OCI-LY3 (cell line): Measurements from ENCODE around the gene EPHB6.
A peak's percentile ranks its signal among the peaks of the same experiment; 100 is the strongest.

Source experiments
- H2AFZ ChIP-seq: fragments of 200-600, 300-600 bp; shearing (Covaris generic); 2 replicates; pipeline ENCODE4 v1.6.0; 2014; ENCODE audit warnings: antibody characterized with exemption, low read depth, low read length
- H3K27ac ChIP-seq: fragments of 200-600, 300-600 bp; sonication (generic); 2 replicates; pipeline ENCODE4 v1.5.1; 2014; ENCODE audit warnings: mild to moderate bottlenecking, low read length, moderate library complexity, mixed read lengths
- H3K27me3 ChIP-seq: fragments of 200-600, 300-600 bp; sonication (generic); 2 replicates; pipeline ENCODE4 v1.6.1; 2014; ENCODE audit warnings: low read depth, low read length, mixed read lengths
- H3K36me3 ChIP-seq: fragments of 200-600, 300-600 bp; sonication (generic); replicated peaks from 2 replicates; pipeline ENCODE3; 2014; ENCODE audit warnings: low read depth, low read length, mixed read lengths
- H3K4me1 ChIP-seq: fragments of 300-600, 200-600 bp; sonication (generic); 2 replicates; pipeline ENCODE4 v1.6.1; 2014; ENCODE audit warnings: low read length, mixed read lengths
- H3K4me2 ChIP-seq: fragments of 200-600, 300-600 bp; sonication (generic); 2 replicates; pipeline ENCODE4 v1.6.1; 2014; ENCODE audit warnings: low read length, mixed read lengths
- H3K4me3 ChIP-seq: fragments of 300-600, 200-600 bp; sonication (generic); 2 replicates; pipeline ENCODE4 v1.5.1; 2014; ENCODE audit warnings: antibody characterized with exemption, mild to moderate bottlenecking, low read length, moderate library complexity
- H3K79me2 ChIP-seq: fragments of 300-600, 200-600 bp; shearing (Covaris generic); 2 replicates; pipeline ENCODE4 v1.6.1; 2014; ENCODE audit warnings: mild to moderate bottlenecking, low read length, mixed read lengths
- H3K9ac ChIP-seq: fragments of 300-600, 200-600 bp; shearing (Covaris generic); 2 replicates; pipeline ENCODE4 v1.6.0; 2014; ENCODE audit warnings: mild to moderate bottlenecking, low read length, moderate library complexity
- H3K9me3 ChIP-seq: fragments of 200-600, 300-600 bp; shearing (Covaris generic); 2 replicates; pipeline ENCODE4 v1.6.1; 2014; ENCODE audit warnings: low read length, mixed read lengths; ENCODE audit not compliant: insufficient read depth
- H4K20me1 ChIP-seq: fragments of 200-600, 300-600 bp; sonication (generic); 2 replicates; pipeline ENCODE4 v1.6.1; 2016; ENCODE audit warnings: low read length, mixed read lengths; ENCODE audit not compliant: insufficient read depth
- EZH2phosphoT487 ChIP-seq: fragments of 200-600 bp; shearing (Covaris generic); IDR thresholded peaks from 2 replicates; pipeline ENCODE4 v1.6.1; 2018; ENCODE audit warnings: antibody characterized with exemption, mixed run types, low read depth
- TF ChIP-seq, protein P1 (sequence below): fragments of 200-600, 300-600 bp; sonication (generic); IDR thresholded peaks from 2 replicates; pipeline ENCODE4 v1.5.1; 2014; ENCODE audit warnings: antibody characterized with exemption, low read length, low read depth

EPHB6 gene

DNA sequence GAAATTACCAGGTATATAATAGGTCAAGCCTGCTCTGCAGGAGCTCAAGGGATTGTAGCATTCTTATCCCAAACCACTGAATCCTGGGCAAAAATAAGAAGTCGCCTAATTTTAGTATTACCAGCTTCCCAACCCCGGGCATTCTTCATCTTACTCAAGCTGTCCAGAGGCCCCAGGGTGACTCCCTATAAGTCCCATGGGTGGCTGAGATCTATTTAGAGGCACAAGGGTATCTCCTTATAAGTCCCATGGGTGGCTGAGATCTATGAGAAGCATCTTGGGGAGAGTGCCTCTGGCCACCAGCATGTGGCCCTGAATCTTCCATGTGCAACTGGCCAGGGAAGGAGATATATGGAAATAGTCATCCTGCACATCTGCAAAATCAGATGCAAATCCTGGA, 45.2 kb upstream of the EPHB6 start:
- Histone ChIP-seq H4K20me1 (no peaks in the 10 kb centered on the region), H3K9me3 (peaks cover 16% of the 10 kb centered on the region), H3K4me3 (peak overlapping the region; percentile 51), H3K9ac (peak overlapping the region; percentile 57), H3K4me1 (peaks cover 77% of the 10 kb centered on the region), H3K79me2 (no peaks in the 10 kb centered on the region), H2AFZ (no peak overlapping the region), H3K27me3 (no peaks in the 10 kb centered on the region; the same call in 1 of the 2 replicates), H3K4me2 (peak overlapping the region; percentile 82), H3K36me3 (peaks cover 10% of the 10 kb centered on the region), H3K27ac (peak overlapping the region; percentile 99)
- TF ChIP-seq, protein P1, sequence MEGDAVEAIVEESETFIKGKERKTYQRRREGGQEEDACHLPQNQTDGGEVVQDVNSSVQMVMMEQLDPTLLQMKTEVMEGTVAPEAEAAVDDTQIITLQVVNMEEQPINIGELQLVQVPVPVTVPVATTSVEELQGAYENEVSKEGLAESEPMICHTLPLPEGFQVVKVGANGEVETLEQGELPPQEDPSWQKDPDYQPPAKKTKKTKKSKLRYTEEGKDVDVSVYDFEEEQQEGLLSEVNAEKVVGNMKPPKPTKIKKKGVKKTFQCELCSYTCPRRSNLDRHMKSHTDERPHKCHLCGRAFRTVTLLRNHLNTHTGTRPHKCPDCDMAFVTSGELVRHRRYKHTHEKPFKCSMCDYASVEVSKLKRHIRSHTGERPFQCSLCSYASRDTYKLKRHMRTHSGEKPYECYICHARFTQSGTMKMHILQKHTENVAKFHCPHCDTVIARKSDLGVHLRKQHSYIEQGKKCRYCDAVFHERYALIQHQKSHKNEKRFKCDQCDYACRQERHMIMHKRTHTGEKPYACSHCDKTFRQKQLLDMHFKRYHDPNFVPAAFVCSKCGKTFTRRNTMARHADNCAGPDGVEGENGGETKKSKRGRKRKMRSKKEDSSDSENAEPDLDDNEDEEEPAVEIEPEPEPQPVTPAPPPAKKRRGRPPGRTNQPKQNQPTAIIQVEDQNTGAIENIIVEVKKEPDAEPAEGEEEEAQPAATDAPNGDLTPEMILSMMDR: no peak
- TF ChIP-seq EZH2phosphoT487: no peak

DNA sequence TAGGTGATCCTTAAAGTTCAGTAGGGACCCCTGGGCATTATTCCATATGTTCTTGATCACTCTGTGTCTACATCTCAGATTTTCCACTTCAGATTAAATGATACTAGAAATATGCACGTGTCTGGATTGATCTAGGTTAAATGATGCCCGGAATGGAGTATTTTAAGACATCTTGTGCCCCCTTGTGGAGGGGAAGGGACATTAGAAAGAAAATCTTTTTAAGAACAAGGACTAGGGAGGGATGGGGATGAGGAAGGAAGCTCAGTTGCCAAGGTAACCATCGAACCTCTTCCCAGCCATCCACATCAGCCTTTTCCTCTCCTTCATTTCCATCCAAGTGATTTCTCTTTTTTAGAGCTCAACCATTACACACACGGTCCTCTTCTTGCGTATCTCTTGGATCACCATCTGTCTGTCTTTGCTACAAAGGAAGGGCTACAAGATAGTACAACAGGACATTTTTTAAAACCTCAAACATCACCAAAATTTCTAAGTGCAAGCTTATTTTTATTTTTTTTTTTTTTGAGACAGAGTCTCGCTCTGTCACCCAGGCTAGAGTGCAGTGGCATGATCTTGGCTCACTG, 43.6 kb upstream of the EPHB6 start:
- no peaks in the 10 kb centered on the region for H3K79me2 ChIP-seq
- H3K27me3 ChIP-seq: no peaks in the 10 kb centered on the region; the same call in 1 of the 2 replicates
- H3K4me1 ChIP-seq: peaks cover 64% of the 10 kb centered on the region
- no peak overlapping the region for H3K27ac ChIP-seq
- no peaks in the 10 kb centered on the region for H4K20me1 ChIP-seq
- peaks cover 16% of the 10 kb centered on the region for H3K9me3 ChIP-seq
- H3K36me3 ChIP-seq: peaks cover 10% of the 10 kb centered on the region
- no peak overlapping the region; the same call in 1 of the 2 replicates for H2AFZ ChIP-seq
- H3K9ac ChIP-seq: peak overlapping the region; percentile 57
- peak overlapping the region; percentile 66 for H3K4me2 ChIP-seq
- peak overlapping the region; percentile 39 for H3K4me3 ChIP-seq
- no peak for TF ChIP-seq EZH2phosphoT487
- TF ChIP-seq, protein P1: peak; percentile 86

DNA sequence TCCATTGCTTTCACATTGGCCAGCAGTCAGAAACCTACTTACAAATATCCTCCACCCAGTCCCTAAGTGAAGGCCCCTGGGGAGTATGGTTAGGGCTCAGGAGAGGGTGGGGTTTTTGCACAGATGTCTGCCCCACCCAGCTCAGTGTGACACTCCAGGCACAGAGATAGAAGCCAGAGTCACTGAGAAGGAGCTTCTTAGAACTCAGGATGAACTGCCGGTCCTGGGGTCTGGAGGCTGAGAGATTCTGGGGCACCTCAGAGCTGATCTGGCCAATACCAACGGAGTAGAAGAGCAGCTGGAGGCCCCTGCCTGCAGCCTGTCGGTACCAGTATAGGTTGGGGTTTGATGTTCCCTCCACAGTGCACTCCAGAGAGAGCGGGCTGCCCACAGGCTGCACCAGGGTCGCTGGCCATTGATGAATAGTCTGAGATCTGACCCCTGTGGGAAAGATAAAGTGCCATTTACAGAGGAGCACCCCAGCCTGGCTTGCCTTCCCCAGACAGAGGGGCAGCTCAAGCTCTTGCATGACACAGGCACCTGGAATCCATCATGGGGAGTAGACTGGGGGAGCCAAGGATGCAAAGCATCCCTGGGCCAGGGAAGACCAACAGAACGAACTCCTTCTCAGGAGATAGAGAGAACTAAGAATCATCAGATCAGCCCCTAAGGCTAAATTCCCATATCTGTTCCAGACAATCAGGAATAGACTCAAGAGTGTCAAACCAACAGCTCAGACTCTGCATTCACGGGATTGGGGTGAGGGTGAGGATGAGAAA, 42.2 kb upstream of the EPHB6 start:
- peaks cover 9% of the 10 kb centered on the region; the same call in 1 of the 2 replicates for H3K9me3 ChIP-seq
- H3K4me1 ChIP-seq: peaks cover 50% of the 10 kb centered on the region
- no peak overlapping the region for H2AFZ ChIP-seq
- TF ChIP-seq EZH2phosphoT487: no peak
- TF ChIP-seq, protein P1: no peak
- H3K36me3 ChIP-seq: no peaks in the 10 kb centered on the region
- H3K4me2 ChIP-seq: 0 out of 2 replicates have a peak overlapping the region, but pooled peaks have one; percentile 2
- H3K4me3 ChIP-seq: no peak overlapping the region
- no peaks in the 10 kb centered on the region for H4K20me1 ChIP-seq
- H3K27ac ChIP-seq: no peak overlapping the region
- H3K9ac ChIP-seq: no peak overlapping the region
- H3K79me2 ChIP-seq: no peaks in the 10 kb centered on the region
- no peaks in the 10 kb centered on the region; the same call in 1 of the 2 replicates for H3K27me3 ChIP-seq

DNA sequence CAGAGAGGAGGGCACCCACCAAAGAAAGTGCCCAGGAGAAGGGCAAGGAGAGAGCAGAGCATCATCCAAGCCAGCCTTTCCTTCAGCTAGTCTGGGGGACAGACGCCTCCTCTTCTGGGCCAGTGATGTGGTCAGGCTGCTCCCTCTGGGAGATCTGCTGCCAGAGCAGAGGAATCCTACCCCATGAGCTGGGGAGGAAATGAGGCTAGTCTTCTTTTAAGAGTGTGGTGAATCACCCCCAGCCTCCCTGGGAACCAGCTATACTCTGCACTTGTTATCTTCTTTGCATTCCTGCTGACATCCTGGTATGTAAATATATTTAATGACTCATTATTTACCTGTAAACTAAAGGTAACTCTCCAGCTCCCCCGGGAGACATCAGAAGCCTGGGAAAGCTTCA, 41.6 kb upstream of the EPHB6 start:
- Histone ChIP-seq H3K4me2 (no peak overlapping the region), H3K27ac (no peak overlapping the region), H3K36me3 (no peaks in the 10 kb centered on the region), H3K9ac (no peak overlapping the region), H3K79me2 (no peaks in the 10 kb centered on the region), H3K9me3 (peaks cover 3% of the 10 kb centered on the region; the same call in 1 of the 2 replicates), H2AFZ (no peak overlapping the region), H3K4me1 (peaks cover 44% of the 10 kb centered on the region), H4K20me1 (no peaks in the 10 kb centered on the region), H3K27me3 (no peaks in the 10 kb centered on the region; the same call in 1 of the 2 replicates), H3K4me3 (no peak overlapping the region)
- TF ChIP-seq EZH2phosphoT487: no peak
- TF ChIP-seq, protein P1: no peak
